Neural progenitor cell (in vitro differentiated cells): ENCODE measurements around the gene CPB2. TPM values are rescaled to one million over a fixed set of nuclear protein-coding genes. Genes with fewer than 3 reads are reported as not detected.

Source experiments
- DNase-seq: peaks from one replicate; pipeline ENCODE4 v3.0.0-alpha.2; 2016; ENCODE audit warnings: low spot score
- H2AFZ ChIP-seq: fragments of 200-600 bp; sonication (generic); replicated peaks from 2 replicates; pipeline ENCODE4 v1.6.1; 2016; ENCODE audit warnings: antibody characterized with exemption
- H3F3A ChIP-seq: fragments of 200-600 bp; sonication (generic); 2 replicates; pipeline ENCODE4 v1.6.1; 2016; ENCODE audit warnings: antibody characterized with exemption, low read depth
- H3K27ac ChIP-seq: fragments of 200-600 bp; sonication (generic); 2 replicates; pipeline ENCODE4 v1.5.1; 2016; ENCODE audit warnings: mild to moderate bottlenecking
- H3K27me3 ChIP-seq: fragments of 200-600 bp; sonication (generic); 2 replicates; pipeline ENCODE4 v1.6.1; 2016; ENCODE audit warnings: mild to moderate bottlenecking, moderate library complexity
- H3K36me3 ChIP-seq: fragments of 200-600 bp; sonication (generic); 2 replicates; pipeline ENCODE4 v1.5.1; 2016
- H3K4me1 ChIP-seq: fragments of 200-600 bp; sonication (generic); 2 replicates; pipeline ENCODE4 v1.6.1; 2016; ENCODE audit warnings: mixed run types
- H3K4me2 ChIP-seq: fragments of 200-600 bp; sonication (generic); 2 replicates; pipeline ENCODE4 v1.6.1; 2016
- H3K4me3 ChIP-seq: fragments of 200-600 bp; sonication (generic); 2 replicates; pipeline ENCODE4 v1.5.1; 2016
- H3K79me2 ChIP-seq: fragments of 200-600 bp; sonication (generic); 2 replicates; pipeline ENCODE4 v1.6.1; 2016; ENCODE audit warnings: low read depth
- H3K9ac ChIP-seq: fragments of 200-600 bp; sonication (generic); 2 replicates; pipeline ENCODE4 v1.6.1; 2016
- H3K9me3 ChIP-seq: fragments of 200-600 bp; sonication (generic); 2 replicates; pipeline ENCODE4 v1.5.1; 2016; ENCODE audit warnings: low read depth
- H4K20me1 ChIP-seq: fragments of 200-600 bp; sonication (generic); 2 replicates; pipeline ENCODE4 v1.6.1; 2016; ENCODE audit warnings: low read depth
- H3K27ac Mint-ChIP-seq: 3 replicates; pipeline ENCODE4 v1.8.0; 2021; ENCODE audit warnings: mixed read lengths
- H3K27me3 Mint-ChIP-seq: 2 replicates; pipeline ENCODE4 v1.8.0; 2022; ENCODE audit warnings: low read depth, mild to moderate bottlenecking, inconsistent platforms, moderate library complexity, mixed read lengths; ENCODE audit not compliant: insufficient read depth
- H3K36me3 Mint-ChIP-seq: 3 replicates; pipeline ENCODE4 v1.8.0; 2021; ENCODE audit warnings: mixed read lengths
- H3K4me1 Mint-ChIP-seq: 3 replicates; pipeline ENCODE4 v1.8.0; 2021; ENCODE audit warnings: mixed read lengths
- H3K4me3 Mint-ChIP-seq: 3 replicates; pipeline ENCODE4 v1.8.0; 2021; ENCODE audit warnings: mild to moderate bottlenecking, moderate library complexity, mixed read lengths
- H3K9me3 Mint-ChIP-seq: 3 replicates; pipeline ENCODE4 v1.8.0; 2020; ENCODE audit warnings: mixed read lengths
- EZH2 ChIP-seq: fragments of 200-600 bp; sonication (generic); IDR thresholded peaks from 2 replicates; pipeline ENCODE4 v1.6.1; 2017; ENCODE audit warnings: antibody characterized with exemption, mild to moderate bottlenecking, moderate library complexity
- EZH2phosphoT487 ChIP-seq: fragments of 200-600 bp; sonication (generic); IDR thresholded peaks from 2 replicates; pipeline ENCODE4 v1.6.1; 2017; ENCODE audit warnings: antibody characterized with exemption
- total RNA-seq: library from RNA; depleted of rRNA; stranded (reverse); fragments of >200 nt; gene quantifications from 2 replicates; pipeline ENCODE4 v1.2.3, GENCODE V29; 2015; ENCODE audit warnings: low replicate concordance
- TF ChIP-seq, protein P1 (sequence below): fragments of 200-600 bp; sonication (generic); IDR thresholded peaks from 2 replicates; pipeline ENCODE4 v1.5.1; 2017; ENCODE audit warnings: antibody characterized with exemption, mild to moderate bottlenecking

Gene CPB2
- total RNA-seq, 1 donor from 2014 or later, result not detected

DNA sequence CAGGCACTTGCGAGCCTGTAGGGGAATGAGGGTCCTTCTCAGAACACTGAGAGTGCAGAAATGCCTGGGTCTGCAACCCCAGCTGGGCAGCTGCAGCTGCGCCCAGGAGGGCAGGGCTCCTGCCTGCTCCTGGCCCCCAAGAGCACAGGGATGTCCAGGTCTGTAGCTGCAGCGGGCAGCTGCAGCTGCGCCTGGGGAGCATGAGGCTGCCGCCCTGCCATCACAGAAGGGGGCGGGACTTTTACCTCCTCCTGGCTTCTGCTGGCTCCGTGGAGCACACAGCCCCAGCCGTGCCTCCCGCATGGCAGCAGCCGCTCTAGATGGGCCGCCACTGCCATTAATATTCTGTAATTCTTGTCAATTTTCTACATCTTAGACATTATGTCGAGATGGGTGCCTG, 17.8 kb downstream of the CPB2 start:
- H4K20me1 ChIP-seq, result no peaks in the 10 kb centered on the region
- Mint-ChIP-seq H3K27ac (no peak overlapping the region), H3K36me3 (no peaks in the 10 kb centered on the region)

DNA sequence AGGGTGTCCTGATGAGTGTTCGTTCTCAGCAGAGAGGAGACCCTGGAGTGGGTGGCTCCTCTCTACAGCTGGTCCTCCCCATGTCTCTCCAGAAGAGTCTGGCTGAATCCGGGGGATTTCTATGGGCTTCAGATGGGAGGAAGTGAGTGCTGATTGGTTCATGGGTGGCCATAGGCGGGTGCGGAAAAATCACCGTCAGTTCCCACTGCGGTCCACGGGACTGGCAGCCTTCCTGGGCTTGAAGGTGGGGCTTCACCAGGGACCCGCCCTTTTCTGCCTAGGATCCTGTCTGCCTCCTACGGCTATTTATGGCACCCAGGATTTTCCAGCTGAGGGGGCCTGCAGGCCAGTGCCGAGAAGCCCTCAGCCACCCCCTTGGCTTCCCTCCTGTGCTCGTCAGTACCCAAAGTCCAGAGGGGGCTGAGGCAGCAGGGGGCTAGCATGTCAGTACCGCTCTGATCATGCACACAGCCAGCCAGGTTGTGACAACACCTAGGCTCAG, 18.4 kb downstream of the CPB2 start:
- Mint-ChIP-seq H3K4me3 (no peak overlapping the region), H3K36me3 (no peaks in the 10 kb centered on the region), H3K4me1 (no peaks in the 10 kb centered on the region), H3K27ac (no peak overlapping the region), H3K27me3 (no peaks in the 10 kb centered on the region), H3K9me3 (no peaks in the 10 kb centered on the region)
- no peak for DNase-seq
- Histone ChIP-seq H3F3A (no peaks in the 10 kb centered on the region), H3K9me3 (no peaks in the 10 kb centered on the region), H3K36me3 (no peaks in the 10 kb centered on the region), H3K9ac (no peak overlapping the region), H3K27ac (no peak overlapping the region), H3K27me3 (no peaks in the 10 kb centered on the region), H2AFZ (no peak overlapping the region), H4K20me1 (no peaks in the 10 kb centered on the region), H3K4me3 (no peak overlapping the region), H3K4me2 (no peak overlapping the region), H3K79me2 (no peaks in the 10 kb centered on the region), H3K4me1 (no peaks in the 10 kb centered on the region)
- TF ChIP-seq EZH2 (no peak), EZH2phosphoT487 (no peak)
- TF ChIP-seq, protein P1, sequence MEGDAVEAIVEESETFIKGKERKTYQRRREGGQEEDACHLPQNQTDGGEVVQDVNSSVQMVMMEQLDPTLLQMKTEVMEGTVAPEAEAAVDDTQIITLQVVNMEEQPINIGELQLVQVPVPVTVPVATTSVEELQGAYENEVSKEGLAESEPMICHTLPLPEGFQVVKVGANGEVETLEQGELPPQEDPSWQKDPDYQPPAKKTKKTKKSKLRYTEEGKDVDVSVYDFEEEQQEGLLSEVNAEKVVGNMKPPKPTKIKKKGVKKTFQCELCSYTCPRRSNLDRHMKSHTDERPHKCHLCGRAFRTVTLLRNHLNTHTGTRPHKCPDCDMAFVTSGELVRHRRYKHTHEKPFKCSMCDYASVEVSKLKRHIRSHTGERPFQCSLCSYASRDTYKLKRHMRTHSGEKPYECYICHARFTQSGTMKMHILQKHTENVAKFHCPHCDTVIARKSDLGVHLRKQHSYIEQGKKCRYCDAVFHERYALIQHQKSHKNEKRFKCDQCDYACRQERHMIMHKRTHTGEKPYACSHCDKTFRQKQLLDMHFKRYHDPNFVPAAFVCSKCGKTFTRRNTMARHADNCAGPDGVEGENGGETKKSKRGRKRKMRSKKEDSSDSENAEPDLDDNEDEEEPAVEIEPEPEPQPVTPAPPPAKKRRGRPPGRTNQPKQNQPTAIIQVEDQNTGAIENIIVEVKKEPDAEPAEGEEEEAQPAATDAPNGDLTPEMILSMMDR, result no peak

More for the DNA sequence above, 17.8 kb downstream of the CPB2 start:
- Histone ChIP-seq H3K4me3 (no peak overlapping the region), H3K9ac (no peak overlapping the region), H3K4me1 (no peaks in the 10 kb centered on the region), H3K9me3 (no peaks in the 10 kb centered on the region), H3K27me3 (no peaks in the 10 kb centered on the region), H3K36me3 (no peaks in the 10 kb centered on the region), H3K4me2 (no peak overlapping the region), H3K79me2 (no peaks in the 10 kb centered on the region), H2AFZ (no peak overlapping the region), H3K27ac (no peak overlapping the region), H3F3A (no peaks in the 10 kb centered on the region)
- no peak for DNase-seq
- H3K4me3 Mint-ChIP-seq, result no peak overlapping the region
- TF ChIP-seq EZH2 (no peak), EZH2phosphoT487 (no peak)
- TF ChIP-seq, protein P1, result no peak
- H3K9me3 Mint-ChIP-seq, result no peaks in the 10 kb centered on the region
- no peaks in the 10 kb centered on the region for H3K4me1 Mint-ChIP-seq
- H3K27me3 Mint-ChIP-seq, result no peaks in the 10 kb centered on the region

DNA sequence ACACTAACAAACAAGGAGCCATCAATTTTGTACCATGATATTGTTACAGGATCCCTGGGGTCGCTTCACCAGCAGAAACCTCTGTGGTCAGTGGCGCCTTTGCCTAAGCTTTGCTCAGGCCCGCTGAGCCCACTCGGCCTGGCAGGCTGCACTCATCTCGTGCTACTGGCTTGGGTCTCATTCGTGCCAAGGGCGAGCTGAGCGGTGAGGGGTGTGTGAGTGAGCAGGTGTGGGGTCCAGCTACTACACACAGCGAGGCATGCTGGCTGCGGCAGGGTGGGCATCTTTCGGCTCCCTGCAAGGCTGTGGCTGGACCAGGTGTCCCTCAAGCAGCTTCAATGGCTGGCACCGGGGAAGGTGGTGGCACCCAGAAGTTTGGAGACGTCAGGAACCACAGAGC, 19.1 kb downstream of the CPB2 start:
- Mint-ChIP-seq H3K27ac (no peak overlapping the region), H3K27me3 (no peaks in the 10 kb centered on the region), H3K36me3 (no peaks in the 10 kb centered on the region), H3K4me3 (no peak overlapping the region), H3K4me1 (no peaks in the 10 kb centered on the region), H3K9me3 (no peaks in the 10 kb centered on the region)
- no peaks in the 10 kb centered on the region for H3F3A ChIP-seq
- no peak overlapping the region for H3K9ac ChIP-seq
- no peaks in the 10 kb centered on the region for H3K27me3 ChIP-seq
- no peaks in the 10 kb centered on the region for H3K9me3 ChIP-seq
- H2AFZ ChIP-seq, result no peak overlapping the region
- no peak for DNase-seq
- H4K20me1 ChIP-seq, result no peaks in the 10 kb centered on the region
- H3K36me3 ChIP-seq, result no peaks in the 10 kb centered on the region
- H3K4me1 ChIP-seq, result no peaks in the 10 kb centered on the region
- TF ChIP-seq EZH2phosphoT487 (no peak), EZH2 (no peak)
- TF ChIP-seq, protein P1, result no peak
- H3K4me3 ChIP-seq, result no peak overlapping the region
- no peak overlapping the region for H3K27ac ChIP-seq
- H3K79me2 ChIP-seq, result no peaks in the 10 kb centered on the region
- H3K4me2 ChIP-seq, result no peak overlapping the region
